GM12875 (cell line): ENCODE data around the gene DCDC2C.

Source experiments
- H3K4me3 ChIP-seq: one replicate; pipeline ENCODE4 v1.5.1; 2011; ENCODE audit warnings: low read depth, low read length, control low read depth
- CTCF ChIP-seq: IDR thresholded peaks from 2 replicates; pipeline ENCODE4 v1.5.1; 2011; ENCODE audit warnings: low read depth, mild to moderate bottlenecking, control low read depth, inconsistent platforms, low read length, moderate library complexity, borderline replicate concordance; ENCODE audit not compliant: insufficient read depth

DCDC2C gene

GRCh38 chr2:3847397-3848052 lies 144.2 kb downstream of the DCDC2C start:
- no peak overlapping the region for H3K4me3 ChIP-seq
- no peak for TF ChIP-seq CTCF

- no peak for TF ChIP-seq CTCF
- H3K4me3 ChIP-seq: no peak overlapping the region
These were observed 145.4 kb downstream of the DCDC2C start for GRCh38 chr2:3848776-3849175.

DNA sequence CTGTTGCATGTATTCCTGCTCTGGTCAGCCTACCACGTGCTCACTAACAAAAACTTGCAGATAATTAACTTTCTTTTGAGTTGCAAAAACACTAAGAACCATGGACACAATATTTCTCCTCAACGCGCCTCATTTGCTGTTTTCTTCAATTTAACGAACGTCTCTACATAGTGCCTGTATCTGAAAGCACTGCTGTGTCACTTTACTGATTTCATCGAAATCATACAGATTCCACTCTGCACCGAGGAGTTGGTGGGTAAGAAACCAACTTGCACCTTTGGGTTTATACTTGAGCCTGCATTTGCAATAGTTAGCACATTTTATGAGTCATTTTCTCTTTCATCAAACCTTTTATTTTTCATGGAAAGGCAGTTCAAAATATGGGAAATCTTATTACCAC lies 145.8 kb downstream of the DCDC2C start:
- no peak for TF ChIP-seq CTCF
- no peak overlapping the region for H3K4me3 ChIP-seq

DNA sequence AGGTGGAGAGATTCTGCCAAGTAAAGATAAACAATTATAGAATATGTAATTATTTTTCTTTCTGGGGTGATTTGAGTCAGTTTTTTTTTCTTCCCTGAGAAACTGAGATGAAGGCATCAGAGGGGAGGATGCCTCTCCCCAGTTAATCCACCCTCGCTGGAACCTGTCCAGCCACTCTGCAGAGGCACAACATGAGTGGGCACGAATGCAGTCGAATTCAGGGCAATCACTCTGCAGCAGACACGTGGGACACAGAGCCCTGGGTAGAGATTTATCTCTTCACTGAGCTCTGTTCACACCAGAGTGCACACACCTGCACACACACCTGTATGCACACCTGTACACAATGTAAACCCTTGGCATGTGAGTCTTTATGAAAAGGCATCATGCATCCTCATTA lies 154.2 kb downstream of the DCDC2C start:
- no peak overlapping the region for H3K4me3 ChIP-seq
- TF ChIP-seq CTCF: no peak

DNA sequence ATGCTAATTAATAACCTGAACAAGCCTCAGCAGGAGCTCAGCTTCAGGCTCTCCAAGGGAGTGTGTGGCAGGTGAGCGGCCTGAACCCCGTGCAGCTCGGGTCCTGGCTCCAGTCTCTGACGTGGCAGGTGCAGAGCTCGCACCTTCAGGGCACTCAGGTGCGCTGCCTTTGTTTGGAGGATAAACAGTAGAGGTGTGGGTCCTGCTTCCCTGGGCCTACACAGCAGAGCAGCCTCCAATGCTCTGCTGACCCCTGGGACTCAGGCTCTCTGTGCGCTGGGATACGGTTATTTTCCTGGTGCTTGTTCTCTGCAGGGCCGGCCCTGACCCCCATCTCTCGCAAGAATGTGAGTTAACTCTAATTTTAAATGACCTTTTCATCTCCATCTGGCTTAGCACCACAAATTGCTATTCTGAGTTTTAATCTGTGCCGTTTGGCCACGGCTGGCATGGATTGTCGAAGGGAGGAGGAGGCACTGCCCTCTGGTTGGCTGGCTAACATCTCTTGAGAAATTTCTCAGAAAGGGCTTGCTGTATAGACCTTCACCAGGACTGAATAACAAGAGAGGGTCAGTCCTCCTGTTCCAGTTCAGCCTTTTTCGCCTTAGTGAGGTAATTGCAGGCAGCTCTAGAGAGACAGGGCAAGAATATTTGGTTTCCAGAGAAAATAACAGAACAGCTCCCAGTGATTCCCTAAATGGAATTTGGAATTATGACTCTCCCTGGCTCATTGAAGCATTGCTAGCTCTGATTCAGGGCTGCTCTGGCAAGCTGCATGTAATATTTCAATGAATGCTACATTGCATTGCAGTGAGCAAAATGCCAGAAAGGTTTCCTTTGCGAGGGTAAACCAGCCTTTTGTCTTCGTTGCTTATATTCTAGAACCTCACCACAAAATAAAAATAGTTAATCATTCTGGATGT lies 161.8 kb downstream of the DCDC2C start:
- no peak for TF ChIP-seq CTCF
- no peak overlapping the region for H3K4me3 ChIP-seq

DNA sequence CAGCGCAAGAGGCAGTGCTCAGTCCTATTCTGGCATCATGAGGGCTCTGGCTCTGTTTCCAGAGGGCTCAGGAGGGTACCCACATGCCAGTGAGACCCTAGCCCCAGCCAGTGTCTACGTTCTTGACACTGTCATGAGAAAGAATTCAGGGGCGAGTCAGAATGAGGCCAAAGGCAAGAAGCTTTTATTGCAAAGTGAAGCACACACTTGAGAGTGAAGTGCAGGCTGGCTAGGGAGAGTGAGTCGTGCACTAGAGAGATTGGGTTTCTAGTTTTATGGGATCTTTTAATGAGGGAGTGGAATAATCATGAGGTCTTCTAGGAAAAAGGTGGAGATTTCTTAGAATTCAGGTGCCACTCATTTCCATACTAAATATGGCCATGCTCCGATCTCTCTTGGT lies 164.1 kb downstream of the DCDC2C start:
- TF ChIP-seq CTCF: no peak

More for the DNA sequence above, 164.1 kb downstream of the DCDC2C start:
- no peak overlapping the region for H3K4me3 ChIP-seq
